ENCODE data around the gene SPPL2B.

SPPL2B gene

GRCh38 chr19:2318923-2319322 is 9.6 kb upstream of the SPPL2B start:
- Histone ChIP-seq H3K9me3 (0 out of 2 replicates have a peak, but pooled peaks cover 3% of the 10 kb centered on the region), H3K4me1 (peaks cover 6% of the 10 kb centered on the region), H3K4me3 (ENCODE audit: low read depth, low read length) (no peak overlapping the region), H3K36me3 (peaks cover 23% of the 10 kb centered on the region), H3K27me3 (no peaks in the 10 kb centered on the region)
- no peak for TF ChIP-seq CTCF (IDR thresholded peaks at IDR 0.05; ENCODE audit: low read depth, low read length)
- no peak for DNase-seq

GRCh38 chr19:2319551-2319950 is 8.9 kb upstream of the SPPL2B start:
- no peak for TF ChIP-seq CTCF (IDR thresholded peaks at IDR 0.05; ENCODE audit: low read depth, low read length)
- Histone ChIP-seq H3K4me3 (ENCODE audit: low read depth, low read length) (no peak overlapping the region), H3K27me3 (no peaks in the 10 kb centered on the region), H3K4me1 (peaks cover 6% of the 10 kb centered on the region), H3K36me3 (peaks cover 29% of the 10 kb centered on the region), H3K9me3 (0 out of 2 replicates have a peak, but pooled peaks cover 3% of the 10 kb centered on the region)
- DNase-seq = no peak

DNA sequence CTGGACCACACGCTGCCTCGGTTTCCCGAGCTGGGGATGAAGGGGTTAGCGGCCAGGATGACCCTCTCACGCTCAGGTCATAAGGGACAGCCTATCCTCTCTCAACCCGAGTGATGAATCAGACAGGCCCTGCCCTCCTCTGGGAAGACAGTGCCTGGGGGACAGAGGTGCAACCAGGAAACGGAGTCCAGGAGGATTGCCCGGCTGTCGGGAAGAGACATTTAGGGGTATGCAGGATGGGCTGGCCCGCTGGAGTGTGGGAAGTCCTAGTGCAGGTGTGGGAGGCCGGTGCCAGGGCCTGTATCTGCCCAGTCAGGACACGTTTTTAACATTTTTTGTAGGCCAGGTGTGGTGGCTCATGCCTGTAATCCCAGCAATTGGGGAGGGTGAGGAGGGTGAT is 8.4 kb upstream of the SPPL2B start:
- DNase-seq = no peak
- no peak overlapping the region for H3K4me3 ChIP-seq (ENCODE audit: low read depth, low read length)
- peaks cover 6% of the 10 kb centered on the region for H3K4me1 ChIP-seq
- TF ChIP-seq CTCF (IDR thresholded peaks at IDR 0.05; ENCODE audit: low read depth, low read length) = no peak
- H3K9me3 ChIP-seq = 0 out of 2 replicates have a peak, but pooled peaks cover 3% of the 10 kb centered on the region
- peaks cover 34% of the 10 kb centered on the region for H3K36me3 ChIP-seq
- no peaks in the 10 kb centered on the region for H3K27me3 ChIP-seq

GRCh38 chr19:2320939-2321338 is 7.5 kb upstream of the SPPL2B start:
- TF ChIP-seq CTCF (IDR thresholded peaks at IDR 0.05; ENCODE audit: low read depth, low read length) = no peak
- H3K4me1 ChIP-seq = peaks cover 6% of the 10 kb centered on the region
- H3K9me3 ChIP-seq = no peaks in the 10 kb centered on the region
- H3K27me3 ChIP-seq = no peaks in the 10 kb centered on the region
- no peak overlapping the region for H3K4me3 ChIP-seq (ENCODE audit: low read depth, low read length)
- peaks cover 41% of the 10 kb centered on the region for H3K36me3 ChIP-seq
- no peak for DNase-seq

- Histone ChIP-seq H3K4me1 (peaks cover 6% of the 10 kb centered on the region), H3K36me3 (peaks cover 49% of the 10 kb centered on the region), H3K4me3 (ENCODE audit: low read depth, low read length) (no peak overlapping the region), H3K9me3 (no peaks in the 10 kb centered on the region), H3K27me3 (no peaks in the 10 kb centered on the region)
- DNase-seq = no peak
- no peak for TF ChIP-seq CTCF (IDR thresholded peaks at IDR 0.05; ENCODE audit: low read depth, low read length)
Measured at GRCh38 chr19:2321565-2322283, 6.8 kb upstream of the SPPL2B start.

- H3K4me1 ChIP-seq = peaks cover 5% of the 10 kb centered on the region; the same call in 1 of the 2 replicates
- H3K4me3 ChIP-seq (ENCODE audit: low read depth, low read length) = no peak overlapping the region
Measured at GRCh38 chr19:2323707-2324106, 4.8 kb upstream of the SPPL2B start.

More at GRCh38 chr19:2323707-2324106, 4.8 kb upstream of the SPPL2B start:
- Histone ChIP-seq H3K36me3 (peaks cover 56% of the 10 kb centered on the region), H3K9me3 (no peaks in the 10 kb centered on the region), H3K27me3 (no peaks in the 10 kb centered on the region)
- DNase-seq = no peak
- no peak for TF ChIP-seq CTCF (IDR thresholded peaks at IDR 0.05; ENCODE audit: low read depth, low read length)
